ENCODE results near the gene ACER3.

- TF ChIP-seq SMAD4 (CRISPR knock-in tag; IDR thresholded peaks at IDR 0.05) (no peak), ZNF121 (CRISPR knock-in tag; IDR thresholded peaks at IDR 0.05) (no peak), USF2 (CRISPR knock-in tag; IDR thresholded peaks at IDR 0.05) (no peak), ZMAT4 (CRISPR knock-in tag; IDR thresholded peaks at IDR 0.05) (no peak), TP53 (CRISPR knock-in tag; IDR thresholded peaks at IDR 0.05) (no peak)
Measured at GRCh38 chr11:76903325-76903724, 42.6 kb downstream of the ACER3 start.

Data from WTC11 (cell line).